HepG2 (cell line): ENCODE data around the gene MYBPC3. TPM values are rescaled to one million over a fixed set of nuclear protein-coding genes. Genes with fewer than 3 reads are reported as not detected.

Experiments used
- ATAC-seq: fragments of 200-7000 bp; cut with Tn5 transposase; 3 replicates; pipeline ENCODE4 v1.9.1; 2020; ENCODE audit warnings: mild to moderate bottlenecking, moderate library complexity
- BruUV-seq: library from RNA; stranded (reverse); fragments of 400-500 nt; replicated peaks from 2 replicates; lab custom pipeline; 2021; lab: Mats Ljungman, UMichigan
- CTCF ChIA-PET: fragments of 300-600 bp; formaldehyde crosslinking; extraction: SDS; loops from one replicate; lab custom pipeline; 2021; ENCODE audit warnings: low total read pairs, inconsistent platforms, low intra/inter-chr PET ratio; lab: Yijun Ruan, JAX
- POLR2A ChIA-PET: fragments of 350-600 bp; sonication (Branson Sonifier 250); formaldehyde crosslinking; loops from one replicate; lab custom pipeline; 2020; ENCODE audit warnings: antibody characterized with exemption, inconsistent platforms; lab: Yijun Ruan, JAX
- DNase-seq: peaks from one replicate; pipeline ENCODE4 v3.0.0-alpha.2; 2015; ENCODE audit warnings: low spot score
- FAIRE-seq: peaks from 3 replicates; lab custom pipeline; 2011; peaks lifted over from hg19 to GRCh38; lab: Jason Lieb, UNC
- H2AFZ ChIP-seq: one replicate; pipeline ENCODE4 v1.6.1; 2011; ENCODE audit warnings: low read length, inconsistent platforms
- H3K27ac ChIP-seq: fragments of 300-600 bp; 3 replicates; pipeline ENCODE4 v1.8.0; 2011; ENCODE audit warnings: mixed run types, mild to moderate bottlenecking, mixed read lengths, low read length, inconsistent platforms; ENCODE audit not compliant: insufficient read depth; ENCODE audit errors: extremely low read length
- H3K27me3 ChIP-seq, 2 experiments: fragments of 200-600 bp in 1 of 2; 2 replicates in 1 of 2; 3 replicates in 1 of 2; pipeline versions ENCODE4 v1.6.0 to v1.8.0; 2011; ENCODE audit warnings: low read length in 2 of 2, mild to moderate bottlenecking in 2 of 2, moderate library complexity in 2 of 2, inconsistent platforms in 1 of 2; ENCODE audit not compliant: insufficient read depth in 2 of 2, control insufficient read depth in 1 of 2
- H3K36me3 ChIP-seq, 2 experiments: fragments of 200-600 bp in 1 of 2; replicated peaks in 1 of 2; 2 replicates in 1 of 2; 3 replicates in 1 of 2; pipeline versions ENCODE4 v1.5.1 to v1.8.0; 2011; ENCODE audit warnings: low read length in 2 of 2, inconsistent platforms in 1 of 2; ENCODE audit not compliant: insufficient read depth in 2 of 2, control insufficient read depth in 1 of 2
- H3K4me1 ChIP-seq: 2 replicates; pipeline ENCODE4 v1.5.1; 2012; ENCODE audit warnings: low read length, inconsistent platforms; ENCODE audit not compliant: insufficient read depth
- H3K4me2 ChIP-seq: 2 replicates; pipeline ENCODE4 v1.6.0; 2011; ENCODE audit warnings: low read depth, low read length, inconsistent platforms
- H3K4me3 ChIP-seq, 3 experiments: fragments of 200-600 bp in 1 of 3; sonication (generic), shearing (Covaris generic) in 1 of 3; replicated peaks in 1 of 3; 2 replicates each; pipeline ENCODE4 v1.5.1; 2011 to 2016; ENCODE audit warnings: low read length in 3 of 3, inconsistent platforms in 2 of 3, low read depth in 2 of 3, mild to moderate bottlenecking in 2 of 3, control low read depth in 1 of 3, mixed read lengths in 1 of 3; ENCODE audit not compliant: insufficient read depth in 1 of 3
- H3K79me2 ChIP-seq: one replicate; pipeline ENCODE4 v1.6.1; 2011; ENCODE audit warnings: low read length, inconsistent platforms; ENCODE audit not compliant: insufficient read depth
- H3K9ac ChIP-seq: 2 replicates; pipeline ENCODE4 v1.6.0; 2011; ENCODE audit warnings: mild to moderate bottlenecking, low read depth, low read length, inconsistent platforms; ENCODE audit not compliant: insufficient read depth
- H3K9me3 ChIP-seq: 2 replicates; pipeline ENCODE4 v1.5.1; 2012; ENCODE audit warnings: mild to moderate bottlenecking, low read length
- H4K20me1 ChIP-seq: 2 replicates; pipeline ENCODE4 v1.6.0; 2011; ENCODE audit warnings: inconsistent platforms, mild to moderate bottlenecking, low read length, moderate library complexity; ENCODE audit not compliant: insufficient read depth
- MAFF ChIP-seq: IDR thresholded peaks from 2 replicates; pipeline ENCODE4 v1.6.1; 2011; ENCODE audit warnings: low read depth, low read length, improper control_type of control experiment
- MAFK ChIP-seq, 2 experiments: IDR thresholded peaks in 1 of 2; conservative IDR thresholded peaks in 1 of 2; 2 replicates each; pipeline ENCODE4 v1.6.1; 2011; ENCODE audit warnings: improper control_type of control experiment in 2 of 2, low read length in 2 of 2
- ZFX ChIP-seq: sonication (generic); formaldehyde crosslinking; IDR thresholded peaks from 2 replicates; pipeline ENCODE4 v1.4.0; 2020; ENCODE audit warnings: mild to moderate bottlenecking, low read depth, missing genetic modification reagents, moderate library complexity
- ZNF282 ChIP-seq: fragments of 450-650 bp; IDR thresholded peaks from 2 replicates; pipeline ENCODE4 v1.6.1; 2018; ENCODE audit not compliant: partially characterized antibody
- WGBS: methylation state at CpG from one replicate; pipeline ENCODE4 v1.1.6; 2017; ENCODE audit warnings: low lambda C conversion rate; 5-methylcytosine and 5-hydroxymethylcytosine counted together
- in situ Hi-C: cut with HindIII; loops from 2 replicates; pipeline ENCODE4 v1.10.0; 2017; ENCODE audit warnings: low pct_unique_long_range_greater_than_20kb; ENCODE audit not compliant: extremely low pct_ligation_motif_present
- intact Hi-C: fragments of 100-400 bp; cut with micrococcal nuclease; formaldehyde crosslinking; loops from one replicate; pipeline ENCODE4 v1.10.0; 2022; ENCODE audit not compliant: unreplicated experiment
- polyA plus RNA-seq, 8 experiments: library from polyadenylated mRNA; depleted of rRNA in 3 of 8; stranded (reverse) in 7 of 8; unstranded in 1 of 8; fragments of >200 nt; fragmentation: Illumina TruSeq in 4 of 8; extraction: Trizol in 4 of 8; gene quantifications; 2 replicates each; pipeline versions ENCODE4 v1.2.1 to v1.2.3, GENCODE V29; 2011 to 2016; ENCODE audit warnings: low read depth in 4 of 8, missing spikeins in 1 of 8, mixed read lengths in 1 of 8; ENCODE audit not compliant: insufficient read depth in 1 of 8
- total RNA-seq, 5 experiments: library from RNA; depleted of rRNA; stranded (reverse); fragments of >200 nt; fragmentation: Illumina TruSeq; extraction: Trizol; gene quantifications; 2 replicates each; pipeline ENCODE4 v1.2.3, GENCODE V29; 2016; ENCODE audit warnings: low read depth in 1 of 5
- TF ChIP-seq, protein P1 (sequence below): IDR thresholded peaks from 2 replicates; pipeline ENCODE4 v1.6.1; 2016; ENCODE audit warnings: low read depth, borderline replicate concordance

The MYBPC3 gene
- total and polyA plus RNA-seq, 2 of the 13 experiments (the other 11 are each of a cell fraction or from before 2014, with no cell fraction given), result not detected

DNA sequence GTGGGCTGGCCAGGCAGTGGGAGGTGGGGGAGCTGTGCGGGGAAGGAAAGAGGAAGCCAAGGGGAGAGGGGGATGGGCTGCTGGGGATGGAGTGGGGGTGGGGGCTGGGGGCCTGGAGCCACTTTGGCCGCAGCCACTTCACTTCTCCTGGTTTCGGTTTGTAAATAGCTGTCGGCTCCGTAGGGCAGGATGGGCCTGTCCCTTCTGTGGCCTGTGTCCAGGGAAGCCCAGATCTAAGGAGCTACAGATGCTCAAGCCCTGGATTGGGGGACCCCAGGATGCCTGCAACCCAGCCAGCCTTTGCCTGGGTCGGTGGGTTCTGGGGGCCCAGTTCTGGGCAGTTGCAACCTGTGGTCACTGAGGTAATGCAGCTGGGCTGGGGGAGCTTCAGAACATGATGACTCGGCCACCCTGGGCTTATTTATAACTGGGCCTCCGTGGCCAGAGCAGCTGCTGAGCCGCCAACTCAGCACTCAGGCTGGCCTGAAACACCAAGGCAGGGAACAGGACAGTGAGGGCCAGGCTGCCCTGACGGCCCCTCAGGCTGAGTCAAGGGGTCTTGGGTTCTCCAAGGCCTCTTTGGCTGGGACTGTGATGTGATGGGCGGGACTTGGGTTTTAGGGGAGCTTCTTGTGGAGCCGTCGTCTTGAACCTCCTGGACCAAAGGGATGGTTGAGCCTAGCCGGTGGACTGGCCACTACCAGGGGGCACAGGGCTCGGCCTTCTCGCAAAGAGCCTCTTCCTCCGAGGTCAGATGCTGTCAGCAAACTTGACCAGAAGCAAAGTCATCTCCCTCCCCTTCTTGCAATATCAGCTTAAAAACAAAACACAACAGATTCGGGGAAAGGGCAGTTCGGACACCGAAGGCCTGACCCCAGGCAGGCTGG lies 40.9 kb upstream of the MYBPC3 start:
- Histone ChIP-seq H3K4me2 (peak overlapping the region; percentile 65), H3K4me3 (peak overlapping the region in 2 of 3 experiments; percentile 11 to 52; a peak in 2 of 6 replicates), H3K9ac (no peak overlapping the region), H3K36me3 (no peaks in the 10 kb centered on the region), H2AFZ (peak overlapping the region; percentile 72), H3K27me3 (peaks cover 0 to 13% of the 10 kb centered on the region in 2 experiments; a peak in 2 of 5 replicates), H3K9me3 (no peaks in the 10 kb centered on the region), H3K79me2 (no peaks in the 10 kb centered on the region), H3K4me1 (peaks cover 55% of the 10 kb centered on the region), H4K20me1 (no peaks in the 10 kb centered on the region), H3K27ac (no peak overlapping the region)
- intact Hi-C loops, result no loop called here
- BruUV-seq, result no TSS peak
- CTCF ChIA-PET, result no interaction called here
- POLR2A ChIA-PET, result interaction anchor here (1.0 to 1.1 kb wide), 2 partner anchors 19 to 33 kb away, joined by 3 to 7 read pairs; partner anchors contain the start of gene PSMC3
- DNase-seq (no peak), FAIRE-seq (no peak), ATAC-seq (peak; percentile 19)
- in situ Hi-C loops, result no loop called here
- 54% methylated on average over 9 of the region's 20 CpGs for whole genome bisulfite sequencing
- TF ChIP-seq ZFX (CRISPR knock-in tag) (peak; percentile 31; the same call in 1 of the 2 replicates), MAFK (conservative IDR thresholded peaks at IDR 0.05 in 1 of 2, IDR thresholded peaks at IDR 0.05 in 1 of 2; ENCODE audit: low read length in 2 of 2) (peak; percentile 22 to 35; a peak in 2 of 4 replicates), MAFF (peak; percentile 30; the same call in 1 of the 2 replicates), ZNF282 (no peak)
- TF ChIP-seq, protein P1, sequence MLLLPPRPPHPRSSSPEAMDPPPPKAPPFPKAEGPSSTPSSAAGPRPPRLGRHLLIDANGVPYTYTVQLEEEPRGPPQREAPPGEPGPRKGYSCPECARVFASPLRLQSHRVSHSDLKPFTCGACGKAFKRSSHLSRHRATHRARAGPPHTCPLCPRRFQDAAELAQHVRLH (CRISPR knock-in tag), result no peak
